ENCODE results near the gene GPR155.

DNA sequence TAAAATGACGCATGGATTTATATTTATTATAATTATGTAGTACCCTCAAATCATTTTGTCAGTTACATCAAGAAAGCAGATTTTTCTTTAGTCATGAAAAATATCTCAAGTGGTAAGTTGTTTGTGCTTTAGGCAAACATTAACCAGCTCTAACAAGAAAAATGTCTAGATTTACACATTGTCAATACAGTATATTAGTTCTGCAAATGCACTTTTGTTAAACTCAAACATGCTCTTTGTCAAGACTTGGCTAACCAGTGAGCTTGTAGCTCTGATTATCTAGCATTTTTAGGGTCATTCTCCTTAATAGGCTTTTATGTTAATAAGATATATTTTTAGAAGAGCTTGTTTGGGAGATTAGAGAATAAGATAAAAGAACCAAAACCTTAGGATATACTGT lies 58.6 kb downstream of the GPR155 start:
- TF ChIP-seq POLR2A (IDR thresholded peaks at IDR 0.05; ENCODE audit: low read depth, low read length) (no peak), POLR2AphosphoS5 (IDR thresholded peaks at IDR 0.05; ENCODE audit: low read depth, low read length) (no peak)
